ENCODE measurements around the gene KLHL29. TPM values are rescaled to one million over a fixed set of nuclear protein-coding genes. Genes with fewer than 3 reads are reported as not detected.

Gene KLHL29
- total RNA-seq, 6 experiments from 2014 or later = 1.2 to 10.2 (median 6.4) TPM

GRCh38 chr2:23533338-23533695 is 148.3 kb downstream of the KLHL29 start:
- no peaks in the 10 kb centered on the region for H3K36me3 ChIP-seq
- no peak overlapping the region for H3K4me3 ChIP-seq
- no peaks in the 10 kb centered on the region for H3K4me1 ChIP-seq
- H3K9me3 ChIP-seq = no peaks in the 10 kb centered on the region
- H3K27me3 ChIP-seq = no peaks in the 10 kb centered on the region
- ATAC-seq = no peak
- no peak for DNase-seq
- H3K27ac ChIP-seq = no peak overlapping the region
- intact Hi-C loops (cut with DNase I) = no loop called here
- no peak for TF ChIP-seq POLR2A (IDR thresholded peaks at IDR 0.05)
- no peak for TF ChIP-seq CTCF (IDR thresholded peaks at IDR 0.05)
- 51% methylated on average over 2 of the region's 9 CpGs for WGBS (ENCODE audit: insufficient coverage, low coverage, low lambda C conversion rate, missing lambda C conversion rate)

GRCh38 chr2:23534771-23535170 is 149.8 kb downstream of the KLHL29 start:
- no peak for DNase-seq
- 83% methylated on average over 2 of the region's 2 CpGs for WGBS (ENCODE audit: insufficient coverage, low coverage, low lambda C conversion rate, missing lambda C conversion rate)
- Histone ChIP-seq H3K27ac (no peak overlapping the region), H3K4me3 (no peak overlapping the region), H3K36me3 (no peaks in the 10 kb centered on the region), H3K4me1 (no peaks in the 10 kb centered on the region), H3K27me3 (no peaks in the 10 kb centered on the region), H3K9me3 (no peaks in the 10 kb centered on the region)
- intact Hi-C loops (cut with DNase I) = no loop called here
- ATAC-seq = no peak
- TF ChIP-seq POLR2A (IDR thresholded peaks at IDR 0.05) (no peak), CTCF (IDR thresholded peaks at IDR 0.05) (no peak)

GRCh38 chr2:23536326-23536725 is 151.3 kb downstream of the KLHL29 start:
- intact Hi-C loops (cut with DNase I) = no loop called here
- H3K27ac ChIP-seq = no peak overlapping the region
- ATAC-seq (no peak), DNase-seq (no peak)
- H3K4me3 ChIP-seq = no peak overlapping the region
- TF ChIP-seq CTCF (IDR thresholded peaks at IDR 0.05) = no peak
- TF ChIP-seq POLR2A (IDR thresholded peaks at IDR 0.05) = no peak
- WGBS (ENCODE audit: insufficient coverage, low coverage, low lambda C conversion rate, missing lambda C conversion rate) = 62% methylated on average over 5 of the region's 13 CpGs
- no peaks in the 10 kb centered on the region for H3K9me3 ChIP-seq
- no peaks in the 10 kb centered on the region for H3K36me3 ChIP-seq
- no peaks in the 10 kb centered on the region for H3K27me3 ChIP-seq
- H3K4me1 ChIP-seq = no peaks in the 10 kb centered on the region

- intact Hi-C loops (cut with DNase I) = no loop called here
- no peak overlapping the region for H3K27ac ChIP-seq
- H3K27me3 ChIP-seq = no peaks in the 10 kb centered on the region
- ATAC-seq (no peak), DNase-seq (no peak)
- no peak overlapping the region for H3K4me3 ChIP-seq
- H3K36me3 ChIP-seq = no peaks in the 10 kb centered on the region
- H3K9me3 ChIP-seq = no peaks in the 10 kb centered on the region
- no peaks in the 10 kb centered on the region for H3K4me1 ChIP-seq
- 76% methylated on average over 4 of the region's 5 CpGs for WGBS (ENCODE audit: insufficient coverage, low coverage, low lambda C conversion rate, missing lambda C conversion rate)
- TF ChIP-seq POLR2A (IDR thresholded peaks at IDR 0.05) = no peak
- TF ChIP-seq CTCF (IDR thresholded peaks at IDR 0.05) = no peak
Observed at GRCh38 chr2:23537991-23538390, 153.0 kb downstream of the KLHL29 start.

GRCh38 chr2:23538566-23538965 is 153.6 kb downstream of the KLHL29 start:
- Histone ChIP-seq H3K4me1 (no peaks in the 10 kb centered on the region), H3K27me3 (no peaks in the 10 kb centered on the region), H3K4me3 (no peak overlapping the region), H3K9me3 (no peaks in the 10 kb centered on the region), H3K36me3 (no peaks in the 10 kb centered on the region), H3K27ac (no peak overlapping the region)
- ATAC-seq (no peak), DNase-seq (no peak)
- TF ChIP-seq POLR2A (IDR thresholded peaks at IDR 0.05) (no peak), CTCF (IDR thresholded peaks at IDR 0.05) (no peak)
- intact Hi-C loops (cut with DNase I) = no loop called here
- WGBS (ENCODE audit: insufficient coverage, low coverage, low lambda C conversion rate, missing lambda C conversion rate) = 96% methylated on average over 2 of the region's 2 CpGs
